GM19043 (cell line): Measurements from ENCODE around the gene NSUN3.

Experiments used
- ATAC-seq: cut with Tn5 transposase; IDR thresholded peaks from one replicate; pipeline ENCODE4 v1.9.1; 2021; ENCODE audit warnings: low read depth; ENCODE audit not compliant: unreplicated experiment

The NSUN3 gene

DNA sequence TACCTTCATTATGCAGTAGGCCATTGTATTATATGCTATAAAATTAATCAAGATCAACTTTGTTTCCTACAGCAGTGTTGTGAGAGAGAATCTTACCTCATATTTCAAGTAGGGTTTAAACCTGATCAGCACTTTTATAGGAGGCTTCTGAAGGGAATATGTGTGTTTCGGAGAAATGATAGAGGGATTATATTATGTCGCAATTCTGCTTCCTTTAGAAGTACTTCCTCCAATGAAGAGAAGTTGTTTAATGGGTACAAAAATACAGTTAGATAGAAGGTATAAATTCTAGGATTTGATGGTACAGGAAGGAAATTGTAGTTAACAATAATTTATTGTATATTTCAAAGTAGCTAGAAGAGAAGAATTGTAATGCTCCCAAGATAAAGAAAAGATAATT is 54.9 kb downstream of the NSUN3 start:
- ATAC-seq = no peak

DNA sequence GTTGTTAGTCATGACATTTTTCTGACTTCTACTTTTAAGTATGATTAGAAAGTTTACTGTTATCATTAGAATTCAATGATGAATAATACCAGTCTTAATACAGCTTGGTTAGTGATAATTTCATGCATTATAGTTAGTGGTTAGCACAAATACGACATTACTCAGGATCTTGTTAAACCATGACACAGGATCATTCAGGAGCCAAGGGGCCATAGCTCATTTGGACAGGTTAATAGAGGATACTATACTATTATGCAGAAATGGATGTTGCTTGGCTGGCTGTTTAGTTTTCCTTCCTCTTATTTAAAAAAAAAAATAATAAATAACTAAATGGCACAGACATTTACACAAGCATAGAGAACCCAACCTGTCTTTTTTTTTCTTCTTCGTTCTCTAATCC is 55.5 kb downstream of the NSUN3 start:
- ATAC-seq = no peak

DNA sequence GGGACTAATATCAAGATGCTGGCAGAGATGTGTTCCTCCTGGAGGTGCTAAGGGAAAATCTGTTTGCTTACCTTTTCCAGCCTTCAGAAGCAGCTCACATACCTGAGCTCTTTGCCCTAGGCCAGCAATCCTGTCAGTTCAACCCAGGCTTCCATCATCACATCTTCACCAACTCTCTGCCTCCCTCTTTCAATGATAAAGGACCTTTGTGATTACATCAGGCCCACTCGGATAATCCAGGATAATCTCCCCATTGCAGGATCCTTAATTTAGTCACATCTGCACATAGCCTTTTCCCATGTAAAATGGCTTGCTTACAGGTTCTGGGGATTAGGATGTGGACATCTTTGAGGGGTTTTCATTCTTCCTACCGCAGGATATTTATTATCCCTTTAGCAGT is 58.3 kb downstream of the NSUN3 start:
- no peak for ATAC-seq

DNA sequence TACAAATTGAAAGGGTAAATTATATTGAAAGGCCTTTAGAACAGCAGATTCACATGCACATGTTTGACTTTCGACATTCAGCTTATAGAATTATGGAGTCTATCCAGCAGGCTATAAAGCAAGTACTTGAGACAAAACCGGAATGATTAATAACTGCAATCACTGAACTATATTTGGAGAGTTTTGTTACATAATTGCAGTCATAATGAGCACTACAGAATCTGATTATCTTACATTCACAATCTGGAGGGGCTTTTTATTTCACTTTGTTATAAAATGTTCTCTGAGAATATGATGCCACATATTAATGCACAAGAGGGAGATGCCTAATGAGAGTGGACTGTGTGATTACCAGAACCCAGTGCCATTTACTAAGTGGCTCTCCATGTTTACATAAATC is 64.3 kb downstream of the NSUN3 start:
- ATAC-seq = no peak

DNA sequence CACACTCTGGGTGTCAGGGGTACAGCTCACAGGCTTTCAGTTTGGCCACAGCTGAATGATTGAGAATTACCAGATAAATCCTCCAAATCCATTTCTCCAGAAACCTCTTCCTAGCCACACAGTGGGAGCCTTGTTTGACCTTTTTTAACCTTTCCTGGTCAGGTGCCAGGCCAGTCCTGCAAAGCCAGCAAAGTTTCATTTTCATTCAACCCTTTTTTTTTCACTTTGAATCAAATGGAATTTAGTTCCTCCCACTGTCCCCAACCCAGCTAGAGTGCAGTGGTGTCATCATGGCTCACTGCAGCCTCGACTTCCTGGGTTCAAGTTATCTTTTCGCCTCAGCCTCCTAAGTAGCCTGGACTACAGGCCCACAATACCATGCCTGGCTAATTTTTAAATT is 67.8 kb downstream of the NSUN3 start:
- no peak for ATAC-seq

DNA sequence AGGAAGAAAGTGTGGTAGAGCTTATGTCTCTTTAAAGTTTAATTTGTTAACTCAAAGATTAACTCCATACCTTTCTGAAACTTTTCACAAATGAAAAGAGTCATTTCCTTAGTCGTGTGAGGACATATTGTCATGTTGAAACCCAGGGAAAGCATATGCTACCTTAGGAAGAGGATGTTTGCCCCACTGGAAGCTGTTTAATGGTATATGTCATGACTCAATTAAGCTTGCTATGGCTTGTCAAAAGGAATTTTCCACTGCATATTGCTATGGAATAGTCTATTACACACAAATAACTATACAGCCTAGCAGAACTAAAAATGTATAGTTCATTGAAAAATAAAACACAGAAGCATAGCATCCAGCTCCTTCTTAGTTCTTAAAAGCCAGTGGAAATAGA is 69.9 kb downstream of the NSUN3 start:
- ATAC-seq = no peak

DNA sequence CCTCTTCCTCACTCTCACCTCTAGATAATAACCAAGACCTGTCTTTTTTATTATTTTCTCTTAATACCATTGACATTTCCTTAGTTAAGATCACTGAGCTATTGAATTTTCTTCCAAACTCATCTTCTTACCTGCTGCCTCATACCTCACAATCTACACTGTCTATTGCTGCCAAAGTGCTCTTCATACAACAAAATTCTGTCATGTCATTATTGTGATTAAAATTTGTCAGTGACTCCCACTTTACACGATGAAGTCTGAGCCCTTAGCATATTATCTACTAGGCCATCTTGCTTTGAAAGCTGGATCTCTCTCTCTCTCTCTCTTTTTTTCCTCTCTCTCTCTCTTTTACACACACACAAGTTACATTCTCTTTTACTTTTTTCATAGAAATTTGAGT is 73.3 kb downstream of the NSUN3 start:
- no peak for ATAC-seq

DNA sequence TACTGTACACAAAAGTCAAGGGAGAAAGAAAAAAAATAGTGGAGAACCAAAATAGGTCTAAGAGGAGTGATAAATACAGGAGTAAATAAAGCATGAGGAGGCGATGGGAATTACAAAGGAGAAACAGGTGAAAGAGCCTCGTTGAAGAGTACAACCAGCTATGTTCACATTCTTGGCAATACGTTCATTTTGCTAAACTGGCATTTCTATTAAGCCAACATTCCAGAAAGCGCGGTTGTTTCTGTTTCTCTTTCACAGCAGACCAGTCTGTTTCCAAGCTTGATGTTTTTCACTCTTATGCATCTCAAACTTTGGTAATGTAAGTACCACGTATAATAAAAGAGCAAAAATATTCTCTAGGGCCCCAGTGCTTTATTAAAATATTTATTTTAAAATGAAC is 74.5 kb downstream of the NSUN3 start:
- no peak for ATAC-seq

DNA sequence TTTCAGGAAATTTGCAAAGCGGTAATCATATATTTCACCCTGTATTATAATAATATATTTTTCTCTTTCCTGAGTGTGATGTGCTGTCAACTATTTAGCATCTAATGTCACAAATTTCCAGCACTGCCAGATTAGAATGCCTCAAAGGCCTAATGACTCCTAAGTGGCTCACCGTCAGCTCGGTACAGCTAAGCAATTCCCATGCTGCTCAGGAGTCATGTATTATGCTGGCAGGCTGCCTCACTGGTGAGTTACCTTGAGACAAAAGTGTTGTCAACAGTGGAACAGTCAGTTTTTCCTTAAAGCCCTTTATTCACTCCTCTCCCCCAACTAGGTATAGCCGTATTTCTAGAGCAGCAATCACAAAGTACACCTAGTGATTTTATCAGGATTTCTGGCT is 83.6 kb downstream of the NSUN3 start:
- ATAC-seq = no peak

DNA sequence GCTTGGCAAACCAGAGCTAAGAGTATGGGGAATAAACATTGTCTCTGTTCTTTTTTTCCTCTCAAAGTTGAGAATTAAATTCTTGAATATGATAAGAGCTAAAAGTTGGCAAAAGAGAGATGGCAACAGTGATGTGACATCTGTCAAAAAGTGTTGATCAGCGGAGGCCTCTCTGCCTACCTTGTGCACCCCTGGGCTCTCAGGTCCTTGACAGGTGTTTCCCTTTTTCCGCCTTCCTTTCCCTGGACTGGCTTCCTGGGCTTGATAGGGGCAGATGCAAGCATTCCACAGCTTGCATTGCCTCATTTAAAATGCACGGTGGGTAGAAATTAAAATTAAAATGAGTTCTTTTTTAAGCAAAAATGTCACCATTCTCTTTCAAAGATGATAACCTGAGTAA is 84.2 kb downstream of the NSUN3 start:
- no peak for ATAC-seq

DNA sequence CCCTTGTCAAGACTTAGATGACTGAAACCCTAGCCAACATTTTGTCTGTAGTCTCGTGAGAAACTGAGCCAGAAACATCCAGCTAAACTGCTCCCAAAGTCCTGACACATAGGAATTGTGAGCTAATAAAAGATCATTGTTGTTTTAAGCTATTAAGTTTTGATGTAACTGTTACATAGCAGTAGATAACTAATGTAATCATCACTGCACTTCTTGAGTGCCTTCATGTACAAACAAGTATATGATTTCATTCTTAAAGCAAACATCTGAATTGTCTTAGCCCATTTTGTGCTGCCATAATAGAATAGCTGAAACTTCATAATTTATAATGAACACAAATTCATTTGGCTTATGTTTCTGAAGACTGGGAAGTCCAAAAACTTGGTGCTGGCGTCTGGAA is 87.3 kb downstream of the NSUN3 start:
- ATAC-seq = no peak

DNA sequence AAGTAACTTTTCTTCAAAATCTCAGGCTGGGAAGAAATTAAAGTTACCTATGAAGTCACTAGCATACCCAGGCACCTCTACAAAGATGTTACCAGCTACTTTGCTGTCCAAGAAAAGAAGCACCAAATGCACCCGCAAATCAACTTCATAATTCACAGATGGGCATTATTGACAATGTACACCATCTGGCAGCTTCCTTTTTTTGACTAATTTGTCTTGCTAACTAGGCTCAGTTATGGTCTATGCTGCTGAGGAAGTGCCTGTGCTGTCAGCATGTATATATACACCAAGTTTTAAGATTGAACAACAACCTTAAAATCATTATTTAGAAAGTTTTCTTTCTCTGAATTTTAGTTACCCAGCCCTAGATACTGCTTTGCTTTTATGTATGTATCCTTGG is 93.8 kb downstream of the NSUN3 start:
- no peak for ATAC-seq

DNA sequence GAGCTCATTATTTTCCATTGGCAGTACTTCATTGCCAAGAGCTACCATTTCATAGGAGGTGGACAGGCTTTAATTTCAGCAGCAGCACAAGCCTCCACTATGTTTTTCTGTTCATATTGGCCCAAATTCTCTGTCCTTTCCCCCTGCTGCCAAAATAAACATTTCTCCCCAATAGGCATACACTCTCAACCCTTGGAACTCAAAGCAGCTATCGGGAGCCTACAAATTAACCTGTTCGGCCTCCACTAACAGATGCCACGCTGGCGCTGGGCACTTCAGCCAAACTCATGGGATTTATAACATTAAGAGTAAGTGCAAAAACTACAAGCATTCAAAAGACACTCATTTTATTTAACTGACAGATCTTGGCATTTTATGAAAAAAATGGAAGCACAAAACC is 95.7 kb downstream of the NSUN3 start:
- ATAC-seq = no peak

DNA sequence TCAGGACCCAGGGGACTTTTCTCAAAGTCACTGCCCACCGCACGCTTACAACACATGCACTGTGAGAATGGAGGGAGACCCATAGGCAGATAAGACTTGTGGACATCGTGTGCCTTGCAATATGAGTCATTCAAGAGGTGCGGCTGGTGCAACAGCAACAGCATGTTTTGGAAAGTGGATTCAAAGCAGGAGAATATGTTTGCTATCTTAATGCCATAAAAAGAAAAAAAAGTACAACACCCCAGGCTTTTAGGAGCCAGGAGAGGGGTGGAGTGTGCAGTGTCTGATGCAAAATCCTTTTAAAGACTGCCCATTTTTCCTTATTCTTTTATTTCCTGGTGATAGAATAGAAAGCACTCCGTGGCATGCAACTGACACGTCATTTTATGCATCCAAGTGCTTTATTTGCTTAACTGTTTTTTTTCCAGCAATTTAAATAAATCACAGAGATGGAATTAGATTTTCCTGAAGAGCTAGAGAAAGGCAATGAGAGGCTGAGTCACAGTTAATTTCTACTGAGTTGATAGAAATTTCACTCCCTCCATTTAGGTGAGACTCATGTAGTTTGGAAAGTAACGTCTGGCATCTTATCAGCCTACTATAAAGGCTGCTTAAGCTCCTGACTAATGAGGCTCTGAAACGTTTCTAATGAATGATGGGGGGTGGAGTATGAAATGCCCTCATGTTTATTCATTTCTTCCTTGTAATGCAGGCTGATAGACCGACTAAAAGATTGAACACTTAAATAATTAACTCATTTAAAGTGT is 96.4 kb downstream of the NSUN3 start:
- ATAC-seq = no peak

DNA sequence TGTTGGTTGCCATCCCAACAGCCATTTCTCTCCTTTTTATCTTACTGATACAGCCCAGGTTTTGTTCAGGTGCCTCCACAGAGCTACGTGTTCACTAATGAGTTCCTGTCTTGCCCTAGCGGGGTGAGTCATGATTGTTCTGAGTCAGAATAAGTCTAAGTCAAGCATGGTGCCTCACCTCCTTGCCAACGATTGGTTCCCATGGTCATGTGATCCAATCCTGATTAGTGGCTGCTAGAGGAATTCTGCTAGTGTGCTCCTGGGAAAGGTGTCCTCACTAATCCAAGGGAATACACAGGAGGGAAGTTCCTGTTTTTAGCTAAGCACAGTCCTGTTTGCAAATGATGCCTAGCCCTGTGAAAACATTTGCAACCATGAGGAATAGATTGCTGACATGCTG is 99.8 kb downstream of the NSUN3 start:
- ATAC-seq = peak; percentile 57

DNA sequence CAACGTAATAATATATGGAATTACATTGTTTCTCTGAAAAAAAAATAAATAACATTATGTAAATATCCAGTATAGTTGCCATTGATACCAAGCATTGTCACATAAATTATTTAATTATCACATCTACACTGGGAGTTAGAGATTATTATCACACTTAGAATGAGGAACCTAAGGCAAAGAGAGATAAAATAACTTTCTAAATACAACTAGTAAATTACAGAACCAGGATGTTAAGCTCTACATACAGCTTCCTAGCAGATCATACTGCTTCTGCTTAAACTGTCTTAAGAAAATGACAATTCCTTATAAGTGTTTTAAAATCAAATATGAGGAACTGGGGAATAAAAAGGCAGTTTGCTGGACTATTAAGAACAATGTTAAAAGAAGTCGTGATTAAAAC is 104.5 kb downstream of the NSUN3 start:
- no peak for ATAC-seq

DNA sequence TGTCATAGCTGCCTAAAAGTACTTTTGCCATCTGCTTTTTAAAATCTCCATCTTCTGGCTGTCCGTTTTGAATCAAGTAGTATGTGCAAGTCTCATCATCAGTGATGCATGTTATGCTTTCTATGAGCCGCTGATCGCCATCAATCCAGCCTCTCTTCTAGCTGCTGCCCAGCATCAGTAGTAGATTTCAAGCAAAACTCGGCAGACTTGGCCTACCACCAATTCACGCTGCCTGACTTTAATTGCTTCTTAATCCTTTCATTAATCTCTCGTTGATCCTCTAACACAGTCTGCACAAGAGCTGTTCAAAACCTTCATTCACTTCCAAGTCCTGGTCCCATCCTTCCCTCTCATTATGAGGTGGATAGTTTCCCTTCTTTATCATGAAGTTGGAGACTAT is 104.9 kb downstream of the NSUN3 start:
- no peak for ATAC-seq

DNA sequence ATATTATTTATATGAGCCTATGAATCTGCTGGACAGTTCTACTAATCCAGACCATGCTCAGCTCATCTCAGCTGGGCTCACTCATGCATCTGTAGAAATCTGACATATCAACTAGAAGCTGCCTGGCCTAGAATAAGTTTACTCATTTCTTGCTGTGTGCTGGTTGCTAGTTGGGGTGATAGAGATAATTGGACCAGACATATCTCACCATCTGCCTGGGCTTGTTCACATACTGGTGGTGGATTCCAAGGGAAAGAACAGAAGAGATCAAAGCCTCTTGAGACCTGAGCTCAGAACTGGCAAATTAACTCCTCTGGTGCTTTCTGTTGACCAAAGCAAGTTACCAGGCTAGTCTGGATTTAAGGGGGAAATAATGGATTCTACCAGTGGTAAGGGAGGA is 109.1 kb downstream of the NSUN3 start:
- ATAC-seq = no peak

DNA sequence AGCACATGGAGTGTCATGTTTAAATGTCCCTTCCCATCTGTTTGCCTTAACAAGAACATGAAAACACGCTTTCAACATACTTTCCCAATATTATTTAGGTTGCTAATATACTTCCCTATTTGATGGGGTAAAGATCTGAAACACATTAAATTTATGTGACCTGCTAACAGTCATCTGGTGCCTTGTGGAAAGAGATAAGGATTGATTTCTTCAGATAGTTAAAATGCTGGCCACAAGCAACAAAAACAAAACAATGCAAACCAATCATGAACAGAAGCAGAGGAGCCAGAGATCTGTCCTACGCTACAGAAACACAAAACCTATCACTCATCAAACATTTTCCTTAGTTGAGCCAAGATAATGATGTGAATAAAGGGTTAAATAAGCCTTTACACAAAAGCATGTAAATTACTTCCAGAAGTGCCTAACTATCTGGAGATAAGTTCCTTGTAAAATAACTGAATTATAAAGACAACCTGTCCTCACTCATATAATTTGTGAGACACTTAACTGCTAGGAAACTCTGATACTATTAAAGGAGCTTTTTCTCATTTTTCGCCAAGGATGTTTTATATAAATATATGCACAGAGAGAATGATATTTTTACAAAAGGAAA is 109.9 kb downstream of the NSUN3 start:
- ATAC-seq = no peak

DNA sequence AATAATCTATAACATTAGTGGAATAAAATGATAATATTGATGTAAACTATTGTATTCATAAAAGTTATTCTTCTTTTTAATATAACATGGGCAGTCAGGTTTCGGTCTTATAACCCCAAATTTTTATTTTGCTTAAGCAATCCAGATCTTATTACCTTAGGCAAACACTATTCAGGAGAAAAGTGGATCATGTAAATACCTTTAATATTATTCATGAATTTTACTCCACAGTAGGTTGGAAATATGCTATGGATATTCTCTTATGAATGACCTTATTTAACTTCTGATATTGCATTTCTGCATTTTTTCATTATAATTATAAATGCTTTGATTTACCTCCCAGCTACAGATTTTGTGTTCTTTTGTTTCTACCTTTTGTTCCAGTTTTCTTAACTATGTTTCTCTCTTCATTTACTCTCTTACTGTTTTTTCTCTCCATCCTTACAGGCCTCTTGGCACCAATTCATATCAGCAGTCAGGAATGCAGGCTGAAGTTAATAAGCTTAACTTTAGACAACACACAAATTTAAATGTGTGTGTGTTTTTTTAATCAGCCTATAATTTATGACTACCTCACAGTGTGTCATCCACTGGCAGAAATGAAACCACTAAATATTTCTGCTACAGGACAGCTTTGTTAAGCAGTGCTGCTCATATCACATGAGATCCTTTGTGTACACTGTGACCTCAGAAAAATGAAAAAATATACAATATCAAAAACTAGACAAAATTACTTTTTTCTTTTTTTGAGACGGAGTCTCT is 111.0 kb downstream of the NSUN3 start:
- no peak for ATAC-seq

DNA sequence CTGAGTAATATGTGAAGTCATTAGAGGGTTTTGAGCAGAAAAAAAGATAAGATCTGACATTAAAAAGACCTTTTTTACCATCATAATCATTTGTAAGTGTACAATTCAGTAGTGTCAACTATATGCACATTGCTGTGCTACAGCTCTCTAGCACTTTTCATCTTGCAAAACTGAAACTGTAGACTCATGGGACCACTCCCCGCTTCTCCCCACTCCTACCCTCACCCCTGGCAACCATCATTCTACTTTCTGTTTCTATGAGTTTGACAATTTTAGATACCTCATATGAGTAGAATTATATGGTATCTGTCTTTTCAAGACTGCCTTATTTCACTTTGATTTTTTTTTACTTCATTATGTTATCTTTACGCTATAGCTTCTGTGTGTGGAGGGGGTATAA is 112.8 kb downstream of the NSUN3 start:
- no peak for ATAC-seq
